Ovary (tissue), 9 donors: ENCODE measurements around the gene ALDH3B1. TPM values are rescaled to one million over a fixed set of nuclear protein-coding genes. Genes with fewer than 3 reads are reported as not detected.

Experiments
- DNase-seq, 5 donors: peaks; one replicate each; pipeline ENCODE4 v3.0.0-alpha.2; 2019 to 2020
- H3K27ac ChIP-seq, 2 donors: fragments of 200-600 bp; one replicate each; pipeline versions ENCODE4 v1.5.1 to v1.8.0; 2019 to 2022
- H3K27me3 ChIP-seq: fragments of 200-600 bp; one replicate; pipeline ENCODE4 v1.8.0; 2022
- H3K36me3 ChIP-seq: fragments of 200-600 bp; sonication (generic); one replicate; pipeline ENCODE4 v1.5.1; 2019
- H3K4me1 ChIP-seq: one replicate; pipeline ENCODE4 v1.8.1; 2013; ENCODE audit warnings: mild to moderate bottlenecking, moderate library complexity; ENCODE audit not compliant: insufficient read depth
- H3K4me3 ChIP-seq: fragments of 200-600 bp; sonication (generic); one replicate; pipeline ENCODE4 v1.5.1; 2017
- H3K9me3 ChIP-seq, 2 donors: fragments of 200-600 bp in 1 of 2; sonication (generic) in 1 of 2; one replicate each; pipeline versions ENCODE4 v1.5.1 to v1.8.1; 2013 to 2019; ENCODE audit warnings: mild to moderate bottlenecking in 1 of 2, moderate library complexity in 1 of 2
- EP300 ChIP-seq: sonication (generic); formaldehyde crosslinking; IDR thresholded peaks from one replicate; pipeline ENCODE4 v1.6.1; 2017; ENCODE audit warnings: antibody characterized with exemption
- POLR2A ChIP-seq: fragments of 450-650 bp; IDR thresholded peaks from one replicate; pipeline ENCODE4 v1.6.1; 2017; ENCODE audit warnings: antibody characterized with exemption, mild to moderate bottlenecking, moderate library complexity
- WGBS, 3 donors: extraction: QIAGEN DNeasy Blood & Tissue Kit in 1 of 3; methylation state at CpG; one replicate each; pipeline versions ENCODE4 v1.1.5 to v1.1.7; 2013 to 2017; 5-methylcytosine and 5-hydroxymethylcytosine counted together
- intact Hi-C, 4 donors: fragments of 100-400 bp; cut with DNase I; formaldehyde crosslinking; loops; one replicate each; pipeline versions ENCODE4 v1.11.0 to v1.15.1; 2022 to 2023
- polyA plus RNA-seq, 2 donors: library from polyadenylated mRNA; stranded (reverse); fragments of 200-250 nt in 1 of 2; fragments of 350-450 nt in 1 of 2; fragmentation: Illumina TruSeq in 1 of 2; extraction: RNeasy Lipid Tissue Mini Kit (QIAGEN cat#74804) in 1 of 2; gene quantifications; one replicate each; pipeline ENCODE4 v1.2.3, GENCODE V29; 2013 to 2014
- total RNA-seq, 7 donors: library from RNA; depleted of rRNA in 2 of 7; stranded (reverse); fragments of >200 nt in 2 of 7; fragmentation: NEBNext Ultra II Directional in 3 of 7; extraction: Animal tissue kit (Norgen Biotek cat#: 25700) in 3 of 7; gene quantifications; one replicate each; pipeline versions ENCODE4 v1.1.0 to v1.2.4, GENCODE V29; 2016 to 2023
- TF ChIP-seq, protein P1 (sequence below), 3 donors: fragments of 450-650 bp in 2 of 3; fragments of 200-600 bp in 1 of 3; IDR thresholded peaks; one replicate each; pipeline versions ENCODE4 v1.5.1 to v1.8.0; 2016 to 2022; ENCODE audit warnings: antibody characterized with exemption in 3 of 3, mild to moderate bottlenecking in 1 of 3
- donor health status: DM: no; HTN: no; CAD: no; lungs with moderate emphysema.
- donor health status: DM: no; HTN: no; CAD: no.
- donor health status: Bipolar disorder and iron deficiency.
- donor health status: DM: yes; HTN: yes; CAD: no.
- donor health status: DM: no; HTN: no; CAD: no.
- donor health status: DM: yes; HTN: yes; CAD: no.

The ALDH3B1 gene
- total and polyA plus RNA-seq, 9 donors, result 1.8 to 65.3 (median 7.4) TPM

DNA sequence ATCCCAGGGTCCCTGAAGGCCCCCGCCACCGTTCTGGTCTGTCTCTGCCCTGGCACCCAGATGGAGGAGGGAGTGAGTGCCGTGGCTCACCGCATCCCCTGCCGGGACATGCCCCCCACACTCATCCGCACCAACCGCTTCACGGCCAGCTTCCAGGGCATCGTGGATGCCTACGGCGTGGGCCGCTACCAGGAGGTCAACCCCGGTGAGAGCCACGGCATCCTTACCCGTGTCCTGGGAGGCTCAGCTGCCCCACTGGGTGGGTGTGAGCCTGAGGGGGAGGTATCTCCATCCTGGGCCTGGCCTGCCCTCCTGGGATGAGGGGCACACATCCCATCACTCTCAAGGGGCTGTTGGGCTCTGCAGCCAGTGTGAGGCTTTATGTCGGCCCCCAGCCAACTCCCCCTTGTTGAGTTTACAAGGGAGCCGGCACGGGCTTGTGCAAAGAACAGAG is 34.8 kb downstream of the ALDH3B1 start:
- Histone ChIP-seq H3K27ac (no peak overlapping the region), H3K27me3 (no peaks in the 10 kb centered on the region), H3K4me1 (no peaks in the 10 kb centered on the region), H3K36me3 (no peaks in the 10 kb centered on the region), H3K9me3 (no peaks in the 10 kb centered on the region), H3K4me3 (no peak overlapping the region)
- intact Hi-C loops, result loop anchor here in 3 of 4 donors (10.0 kb wide), 3 partner anchors 50 to 160 kb away; no protein-coding TSS in a partner anchor
- TF ChIP-seq, protein P1, sequence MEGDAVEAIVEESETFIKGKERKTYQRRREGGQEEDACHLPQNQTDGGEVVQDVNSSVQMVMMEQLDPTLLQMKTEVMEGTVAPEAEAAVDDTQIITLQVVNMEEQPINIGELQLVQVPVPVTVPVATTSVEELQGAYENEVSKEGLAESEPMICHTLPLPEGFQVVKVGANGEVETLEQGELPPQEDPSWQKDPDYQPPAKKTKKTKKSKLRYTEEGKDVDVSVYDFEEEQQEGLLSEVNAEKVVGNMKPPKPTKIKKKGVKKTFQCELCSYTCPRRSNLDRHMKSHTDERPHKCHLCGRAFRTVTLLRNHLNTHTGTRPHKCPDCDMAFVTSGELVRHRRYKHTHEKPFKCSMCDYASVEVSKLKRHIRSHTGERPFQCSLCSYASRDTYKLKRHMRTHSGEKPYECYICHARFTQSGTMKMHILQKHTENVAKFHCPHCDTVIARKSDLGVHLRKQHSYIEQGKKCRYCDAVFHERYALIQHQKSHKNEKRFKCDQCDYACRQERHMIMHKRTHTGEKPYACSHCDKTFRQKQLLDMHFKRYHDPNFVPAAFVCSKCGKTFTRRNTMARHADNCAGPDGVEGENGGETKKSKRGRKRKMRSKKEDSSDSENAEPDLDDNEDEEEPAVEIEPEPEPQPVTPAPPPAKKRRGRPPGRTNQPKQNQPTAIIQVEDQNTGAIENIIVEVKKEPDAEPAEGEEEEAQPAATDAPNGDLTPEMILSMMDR (IDR thresholded peaks at IDR 0.05), result no peak
- TF ChIP-seq POLR2A (no peak), EP300 (no peak)
- DNase-seq, result no peak
- 85 to 96% (median 90%) methylated on average over 12 to 18 of the region's 18 CpGs for WGBS, 3 donors

DNA sequence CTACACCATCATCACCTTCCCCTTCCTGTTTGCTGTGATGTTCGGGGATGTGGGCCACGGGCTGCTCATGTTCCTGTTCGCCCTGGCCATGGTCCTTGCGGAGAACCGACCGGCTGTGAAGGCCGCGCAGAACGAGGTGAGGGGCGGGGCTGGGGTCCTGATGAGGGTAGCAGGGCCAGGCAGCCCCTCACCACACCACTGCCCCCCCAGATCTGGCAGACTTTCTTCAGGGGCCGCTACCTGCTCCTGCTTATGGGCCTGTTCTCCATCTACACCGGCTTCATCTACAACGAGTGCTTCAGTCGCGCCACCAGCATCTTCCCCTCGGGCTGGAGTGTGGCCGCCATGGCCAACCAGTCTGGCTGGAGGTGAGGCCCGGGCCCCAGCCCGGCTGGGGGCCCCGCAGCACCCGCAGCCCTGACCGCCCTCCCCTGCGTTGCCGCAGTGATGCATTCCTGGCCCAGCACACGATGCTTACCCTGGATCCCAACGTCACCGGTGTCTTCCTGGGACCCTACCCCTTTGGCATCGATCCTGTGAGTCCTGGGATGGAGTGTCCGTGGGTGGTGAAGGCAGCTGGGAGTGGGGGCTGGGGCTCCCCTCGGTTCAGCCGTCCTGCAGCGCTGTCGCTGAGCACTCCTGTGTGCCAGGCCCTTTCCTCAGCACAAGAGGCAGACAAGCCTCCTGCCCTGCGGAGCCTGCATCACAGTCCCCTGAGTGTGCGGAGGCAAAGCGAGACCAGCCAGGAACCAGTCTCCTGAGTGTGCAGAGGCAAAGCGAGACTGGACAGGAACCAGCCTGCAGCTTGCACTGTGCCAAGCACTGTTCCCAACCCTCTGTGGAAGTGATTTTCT is 37.5 kb downstream of the ALDH3B1 start:
- Histone ChIP-seq H3K36me3 (no peaks in the 10 kb centered on the region), H3K4me1 (no peaks in the 10 kb centered on the region), H3K27ac (no peak overlapping the region), H3K27me3 (no peaks in the 10 kb centered on the region), H3K9me3 (no peaks in the 10 kb centered on the region), H3K4me3 (no peak overlapping the region)
- 85 to 91% (median 87%) methylated on average over 37 of the region's 37 CpGs for WGBS, 3 donors
- intact Hi-C loops, result loop anchor here in 3 of 4 donors (10.0 kb wide), 3 partner anchors 47 to 157 kb away; no protein-coding TSS in a partner anchor
- TF ChIP-seq, protein P1 (IDR thresholded peaks at IDR 0.05), result no peak
- TF ChIP-seq EP300 (no peak), POLR2A (no peak)
- DNase-seq, result no peak

DNA sequence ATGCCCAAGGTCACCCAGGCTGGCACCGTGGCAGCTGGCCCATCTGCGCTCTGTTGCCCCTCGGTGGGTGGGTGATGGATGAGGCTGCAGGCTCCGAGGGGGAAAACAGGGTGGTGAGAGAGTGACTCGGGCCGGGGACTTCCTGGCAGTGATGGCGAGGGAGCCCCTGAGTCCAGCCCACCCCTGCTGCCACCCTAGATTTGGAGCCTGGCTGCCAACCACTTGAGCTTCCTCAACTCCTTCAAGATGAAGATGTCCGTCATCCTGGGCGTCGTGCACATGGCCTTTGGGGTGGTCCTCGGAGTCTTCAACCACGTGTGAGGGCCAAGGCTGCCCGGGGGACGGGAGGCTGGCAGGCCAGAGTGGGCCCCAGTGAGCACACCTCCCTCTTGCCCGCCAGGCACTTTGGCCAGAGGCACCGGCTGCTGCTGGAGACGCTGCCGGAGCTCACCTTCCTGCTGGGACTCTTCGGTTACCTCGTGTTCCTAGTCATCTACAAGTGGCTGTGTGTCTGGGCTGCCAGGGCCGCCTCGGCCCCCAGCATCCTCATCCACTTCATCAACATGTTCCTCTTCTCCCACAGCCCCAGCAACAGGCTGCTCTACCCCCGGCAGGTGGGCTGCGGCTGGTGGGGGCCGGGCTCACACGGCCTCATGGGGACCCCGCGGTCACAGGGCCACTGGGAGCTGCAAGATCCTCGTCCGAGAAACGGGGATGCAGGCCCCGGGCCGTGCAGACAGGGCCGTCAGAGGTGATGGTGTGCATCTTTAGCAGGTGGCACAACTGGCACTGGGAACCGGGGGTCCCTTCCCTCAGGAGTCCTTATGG is 38.8 kb downstream of the ALDH3B1 start:
- peak in 1 of 5 donors; percentile 18 for DNase-seq
- Histone ChIP-seq H3K27ac (no peak overlapping the region), H3K4me3 (no peak overlapping the region), H3K36me3 (no peaks in the 10 kb centered on the region), H3K27me3 (no peaks in the 10 kb centered on the region), H3K9me3 (no peaks in the 10 kb centered on the region), H3K4me1 (no peaks in the 10 kb centered on the region)
- 83 to 86% (median 85%) methylated on average over 22 to 35 of the region's 35 CpGs for WGBS, 3 donors
- intact Hi-C loops, result loop anchor here in 3 of 4 donors (10.0 kb wide), 3 partner anchors 46 to 156 kb away; no protein-coding TSS in a partner anchor
- TF ChIP-seq POLR2A (no peak), EP300 (no peak)
- TF ChIP-seq, protein P1 (IDR thresholded peaks at IDR 0.05), result no peak
